ENCODE measurements around the gene ELL.

The ELL gene

DNA sequence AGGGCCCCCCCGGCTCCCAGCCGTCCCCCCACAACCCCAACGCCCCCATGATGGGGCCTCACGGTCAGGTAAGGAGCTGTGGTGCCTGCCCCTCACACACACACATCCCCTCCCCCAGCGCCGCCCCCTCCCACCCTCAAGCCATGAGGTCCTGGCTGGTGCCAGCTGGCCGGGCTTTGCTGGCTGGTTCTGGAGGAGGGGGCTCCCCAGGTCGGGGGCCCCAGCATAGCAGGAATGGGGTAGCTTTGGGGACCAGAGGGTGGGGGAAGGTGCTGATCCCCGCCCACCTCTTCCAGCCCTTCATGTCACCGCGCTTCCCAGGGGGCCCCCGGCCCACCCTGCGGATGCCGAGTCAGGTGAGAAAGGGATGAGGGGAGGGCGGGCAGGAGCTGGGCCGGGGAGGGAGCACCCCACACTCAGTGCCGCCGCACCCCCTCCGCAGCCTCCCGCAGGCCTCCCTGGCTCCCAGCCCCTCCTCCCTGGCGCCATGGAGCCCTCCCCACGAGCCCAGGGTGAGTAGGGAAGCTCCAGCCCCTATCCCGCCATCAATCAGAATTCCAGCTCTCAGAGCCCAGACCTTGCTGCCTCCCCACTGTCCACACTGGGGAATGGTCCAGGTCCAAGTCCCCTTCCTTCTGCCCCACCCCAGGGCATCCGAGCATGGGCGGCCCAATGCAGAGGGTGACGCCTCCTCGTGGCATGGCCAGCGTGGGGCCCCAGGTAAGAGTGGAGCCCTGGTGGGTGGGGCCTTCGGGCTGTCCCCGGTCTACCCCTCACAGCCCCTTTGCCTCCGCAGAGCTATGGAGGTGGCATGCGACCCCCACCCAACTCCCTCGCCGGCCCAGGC is 90.3 kb downstream of the ELL start:
- Histone ChIP-seq H3K4me1 (ENCODE audit: low read length) (peaks cover 32% of the 10 kb centered on the region), H3K27ac (ENCODE audit: low read length) (no peak overlapping the region), H3K27me3 (ENCODE audit: low read depth, low read length) (no peaks in the 10 kb centered on the region), H3K4me3 (ENCODE audit: low read length) (peak overlapping the region; percentile 77), H3K4me2 (ENCODE audit: low read length) (peak overlapping the region; percentile 97), H4K20me1 (ENCODE audit: insufficient read depth, low read length) (peaks cover 20% of the 10 kb centered on the region), H3K79me2 (ENCODE audit: low read length) (peaks cover 2% of the 10 kb centered on the region; the same call in 1 of the 2 replicates), H3K9ac (ENCODE audit: low read length) (no peak overlapping the region), H3K36me3 (replicated peaks; ENCODE audit: low read depth, low read length) (peaks cover 11% of the 10 kb centered on the region), H2AFZ (ENCODE audit: low read depth, low read length) (no peak overlapping the region), H3K9me3 (ENCODE audit: insufficient read depth, low read length) (no peaks in the 10 kb centered on the region)
- TF ChIP-seq EZH2phosphoT487 (IDR thresholded peaks at IDR 0.05; ENCODE audit: low read depth): no peak
- TF ChIP-seq, protein P1, sequence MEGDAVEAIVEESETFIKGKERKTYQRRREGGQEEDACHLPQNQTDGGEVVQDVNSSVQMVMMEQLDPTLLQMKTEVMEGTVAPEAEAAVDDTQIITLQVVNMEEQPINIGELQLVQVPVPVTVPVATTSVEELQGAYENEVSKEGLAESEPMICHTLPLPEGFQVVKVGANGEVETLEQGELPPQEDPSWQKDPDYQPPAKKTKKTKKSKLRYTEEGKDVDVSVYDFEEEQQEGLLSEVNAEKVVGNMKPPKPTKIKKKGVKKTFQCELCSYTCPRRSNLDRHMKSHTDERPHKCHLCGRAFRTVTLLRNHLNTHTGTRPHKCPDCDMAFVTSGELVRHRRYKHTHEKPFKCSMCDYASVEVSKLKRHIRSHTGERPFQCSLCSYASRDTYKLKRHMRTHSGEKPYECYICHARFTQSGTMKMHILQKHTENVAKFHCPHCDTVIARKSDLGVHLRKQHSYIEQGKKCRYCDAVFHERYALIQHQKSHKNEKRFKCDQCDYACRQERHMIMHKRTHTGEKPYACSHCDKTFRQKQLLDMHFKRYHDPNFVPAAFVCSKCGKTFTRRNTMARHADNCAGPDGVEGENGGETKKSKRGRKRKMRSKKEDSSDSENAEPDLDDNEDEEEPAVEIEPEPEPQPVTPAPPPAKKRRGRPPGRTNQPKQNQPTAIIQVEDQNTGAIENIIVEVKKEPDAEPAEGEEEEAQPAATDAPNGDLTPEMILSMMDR (IDR thresholded peaks at IDR 0.05; ENCODE audit: low read depth, low read length): no peak

DNA sequence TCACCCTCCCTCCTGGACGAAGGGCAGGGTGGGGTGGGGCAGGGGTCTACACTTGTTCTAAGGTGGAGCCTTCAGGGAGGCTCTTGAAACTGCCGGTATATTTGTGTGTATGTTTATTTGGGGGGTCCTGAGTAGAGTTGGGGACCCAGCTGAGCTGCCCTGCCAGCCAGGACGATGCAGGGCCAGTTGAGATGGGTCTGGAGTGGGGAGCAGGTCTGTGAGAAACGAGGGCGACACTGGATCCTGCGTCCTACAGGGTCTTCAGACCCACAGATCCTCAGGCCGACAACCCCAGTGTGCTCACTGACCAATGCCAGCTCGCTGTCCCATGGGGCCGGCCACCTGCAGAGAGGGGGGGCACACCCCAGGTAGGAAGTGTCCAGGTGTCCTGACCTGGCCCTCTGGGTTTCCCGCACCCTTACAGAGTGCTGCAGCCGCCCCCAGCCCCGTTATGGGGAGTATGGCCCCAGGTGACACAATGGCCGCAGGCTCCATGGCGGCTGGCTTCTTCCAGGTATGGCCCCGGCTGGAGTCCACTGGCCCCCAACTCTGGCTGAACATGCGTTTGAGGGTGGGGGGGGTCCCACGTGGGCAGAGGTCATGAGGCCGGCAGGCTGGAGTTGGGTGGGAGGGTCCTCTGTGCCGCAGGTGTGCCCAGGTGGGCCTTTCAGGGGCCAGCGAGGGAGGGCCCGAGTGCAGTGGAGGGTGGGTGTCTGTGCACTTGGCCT is 91.3 kb downstream of the ELL start:
- peaks cover 32% of the 10 kb centered on the region for H3K4me1 ChIP-seq (ENCODE audit: low read length)
- no peak overlapping the region for H3K4me2 ChIP-seq (ENCODE audit: low read length)
- H3K27me3 ChIP-seq (ENCODE audit: low read depth, low read length): no peaks in the 10 kb centered on the region
- no peak overlapping the region for H2AFZ ChIP-seq (ENCODE audit: low read depth, low read length)
- no peaks in the 10 kb centered on the region for H3K9me3 ChIP-seq (ENCODE audit: insufficient read depth, low read length)
- H3K36me3 ChIP-seq (replicated peaks; ENCODE audit: low read depth, low read length): peaks cover 3% of the 10 kb centered on the region
- peaks cover 2% of the 10 kb centered on the region; the same call in 1 of the 2 replicates for H3K79me2 ChIP-seq (ENCODE audit: low read length)
- no peak overlapping the region for H3K9ac ChIP-seq (ENCODE audit: low read length)
- H3K4me3 ChIP-seq (ENCODE audit: low read length): no peak overlapping the region
- TF ChIP-seq, protein P1 (IDR thresholded peaks at IDR 0.05; ENCODE audit: low read depth, low read length): no peak
- no peak for TF ChIP-seq EZH2phosphoT487 (IDR thresholded peaks at IDR 0.05; ENCODE audit: low read depth)
- H3K27ac ChIP-seq (ENCODE audit: low read length): no peak overlapping the region
- H4K20me1 ChIP-seq (ENCODE audit: insufficient read depth, low read length): peaks cover 30% of the 10 kb centered on the region

DNA sequence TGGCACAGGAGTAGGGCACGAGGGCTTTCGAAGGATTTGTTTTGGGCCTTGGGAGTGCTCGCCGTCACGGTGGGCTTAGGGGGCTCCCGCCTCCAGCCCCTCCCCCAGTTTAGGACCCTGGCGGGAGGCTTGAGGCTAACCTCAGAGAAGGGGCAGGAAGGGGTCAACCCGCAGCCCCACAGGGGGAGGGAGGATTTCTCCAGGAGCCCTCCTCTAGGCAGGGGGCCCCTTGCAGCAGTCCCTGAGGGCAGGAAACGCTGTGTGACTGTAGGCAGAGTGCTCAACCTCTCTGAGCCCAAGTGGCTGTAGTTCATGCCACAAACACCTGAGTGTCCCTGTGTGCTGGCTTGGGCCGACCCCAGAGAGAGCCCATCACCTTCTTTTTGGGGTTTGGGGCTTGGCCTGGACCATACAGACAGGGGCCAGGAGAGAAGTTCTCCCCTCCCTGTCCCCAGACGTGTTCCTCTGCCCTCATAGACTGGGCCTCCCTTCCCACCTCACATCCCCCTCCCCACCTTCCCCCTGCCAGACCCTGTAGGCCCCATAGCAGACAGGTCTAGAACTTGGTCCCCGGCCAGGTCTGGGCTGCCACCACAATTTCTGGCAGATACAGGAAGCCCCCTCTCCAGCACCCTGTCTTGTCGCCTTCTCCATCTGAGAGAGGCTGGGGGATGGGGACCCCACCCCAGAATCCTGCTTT is 92.0 kb downstream of the ELL start:
- Histone ChIP-seq H2AFZ (ENCODE audit: low read depth, low read length) (no peak overlapping the region), H3K27me3 (ENCODE audit: low read depth, low read length) (no peaks in the 10 kb centered on the region), H3K4me3 (ENCODE audit: low read length) (peak overlapping the region; percentile 70), H3K4me1 (ENCODE audit: low read length) (peaks cover 32% of the 10 kb centered on the region), H3K36me3 (replicated peaks; ENCODE audit: low read depth, low read length) (peaks cover 2% of the 10 kb centered on the region), H3K27ac (ENCODE audit: low read length) (no peak overlapping the region), H4K20me1 (ENCODE audit: insufficient read depth, low read length) (peaks cover 36% of the 10 kb centered on the region), H3K9me3 (ENCODE audit: insufficient read depth, low read length) (no peaks in the 10 kb centered on the region), H3K4me2 (ENCODE audit: low read length) (peak overlapping the region; percentile 72), H3K9ac (ENCODE audit: low read length) (peak overlapping the region; percentile 25; the same call in 1 of the 2 replicates), H3K79me2 (ENCODE audit: low read length) (peaks cover 2% of the 10 kb centered on the region; the same call in 1 of the 2 replicates)
- TF ChIP-seq, protein P1 (IDR thresholded peaks at IDR 0.05; ENCODE audit: low read depth, low read length): no peak
- no peak for TF ChIP-seq EZH2phosphoT487 (IDR thresholded peaks at IDR 0.05; ENCODE audit: low read depth)
